GM23338 (cell line): Measurements from ENCODE around the gene KAT14. TPM values are rescaled to one million over a fixed set of nuclear protein-coding genes. Genes with fewer than 3 reads are reported as not detected.

Source experiments
- ATAC-seq: fragments of 200-7000 bp; cut with Tn5 transposase; 3 replicates; pipeline ENCODE4 v1.9.1; 2020
- DNase-seq: peaks from one replicate; pipeline ENCODE4 v3.0.0-alpha.2; 2015; ENCODE audit warnings: low spot score
- H2AFZ ChIP-seq: fragments of 200-600 bp; sonication (generic); 2 replicates; pipeline ENCODE4 v1.8.0; 2016; ENCODE audit warnings: antibody characterized with exemption, mild to moderate bottlenecking, moderate library complexity
- H3F3A ChIP-seq: fragments of 200-600 bp; sonication (generic); replicated peaks from 2 replicates; pipeline ENCODE4 v1.8.0; 2017; ENCODE audit warnings: antibody characterized with exemption, mixed run types, low read depth
- H3K27ac ChIP-seq: fragments of 200-600 bp; sonication (generic); 2 replicates; pipeline ENCODE4 v1.6.1; 2016; ENCODE audit warnings: low read depth
- H3K27me3 ChIP-seq: fragments of 200-600 bp; sonication (generic); 2 replicates; pipeline ENCODE4 v1.8.0; 2016; ENCODE audit warnings: mild to moderate bottlenecking, mixed run types, moderate library complexity; ENCODE audit not compliant: insufficient read depth
- H3K36me3 ChIP-seq: fragments of 200-600 bp; sonication (generic); 2 replicates; pipeline ENCODE4 v1.8.0; 2016; ENCODE audit warnings: mild to moderate bottlenecking; ENCODE audit not compliant: insufficient read depth
- H3K4me1 ChIP-seq: fragments of 200-600 bp; sonication (generic); 2 replicates; pipeline ENCODE4 v1.8.0; 2016; ENCODE audit warnings: mild to moderate bottlenecking, moderate library complexity; ENCODE audit not compliant: insufficient read depth
- H3K4me2 ChIP-seq: fragments of 200-600 bp; sonication (generic); 2 replicates; pipeline ENCODE4 v1.7.1; 2017; ENCODE audit warnings: mixed run types
- H3K4me3 ChIP-seq: fragments of 200-600 bp; sonication (generic); 2 replicates; pipeline ENCODE4 v1.6.1; 2016; ENCODE audit warnings: mixed run types
- H3K79me2 ChIP-seq: fragments of 200-600 bp; sonication (generic); replicated peaks from 2 replicates; pipeline ENCODE4 v1.8.0; 2017; ENCODE audit warnings: mild to moderate bottlenecking; ENCODE audit not compliant: insufficient read depth
- H3K9me2 ChIP-seq: fragments of 200-600 bp; sonication (generic); 2 replicates; pipeline ENCODE4 v1.8.0; 2017; ENCODE audit not compliant: insufficient read depth
- H4K20me1 ChIP-seq: fragments of 200-600 bp; sonication (generic); replicated peaks from 2 replicates; pipeline ENCODE4 v1.8.0; 2017; ENCODE audit warnings: mild to moderate bottlenecking; ENCODE audit not compliant: insufficient read depth
- H3K27ac Mint-ChIP-seq: 2 replicates; pipeline ENCODE4 v1.8.0; 2020; ENCODE audit warnings: inconsistent platforms, mild to moderate bottlenecking, moderate library complexity, mixed read lengths
- H3K27me3 Mint-ChIP-seq: 3 replicates; pipeline ENCODE4 v1.8.0; 2022; ENCODE audit warnings: low read depth, mild to moderate bottlenecking, moderate library complexity, mixed read lengths, inconsistent platforms; ENCODE audit not compliant: insufficient read depth, poor library complexity
- H3K36me3 Mint-ChIP-seq: 3 replicates; pipeline ENCODE4 v1.8.0; 2021; ENCODE audit warnings: low read depth, mild to moderate bottlenecking, inconsistent platforms, moderate library complexity, mixed read lengths
- H3K4me1 Mint-ChIP-seq: 3 replicates; pipeline ENCODE4 v1.8.0; 2020; ENCODE audit warnings: mild to moderate bottlenecking, inconsistent platforms, mixed read lengths
- H3K4me3 Mint-ChIP-seq: 3 replicates; pipeline ENCODE4 v1.8.0; 2021; ENCODE audit warnings: moderate library complexity, mild to moderate bottlenecking, inconsistent platforms, mixed read lengths
- H3K9me3 Mint-ChIP-seq: 3 replicates; pipeline ENCODE4 v1.8.0; 2020; ENCODE audit warnings: moderate library complexity, mild to moderate bottlenecking, inconsistent platforms, mixed read lengths
- CREB1 ChIP-seq: fragments of 250-450 bp; sonication (Bioruptor Pico); IDR thresholded peaks from 2 replicates; pipeline ENCODE4 v1.5.0; 2020; ENCODE audit warnings: low read depth, mild to moderate bottlenecking, moderate library complexity
- EZH2 ChIP-seq: fragments of 200-600 bp; sonication (generic); IDR thresholded peaks from one replicate; pipeline ENCODE4 v1.8.0; 2017; ENCODE audit warnings: antibody characterized with exemption, mild to moderate bottlenecking, low read depth; ENCODE audit not compliant: unreplicated experiment
- JUNB ChIP-seq: IDR thresholded peaks from one replicate; pipeline ENCODE4 v1.6.1; 2016; ENCODE audit warnings: antibody characterized with exemption; ENCODE audit not compliant: unreplicated experiment
- NANOG ChIP-seq: IDR thresholded peaks from 2 replicates; pipeline ENCODE4 v1.6.1; 2016; ENCODE audit warnings: antibody characterized with exemption, borderline replicate concordance
- POLR2AphosphoS5 ChIP-seq: IDR thresholded peaks from 2 replicates; pipeline ENCODE4 v1.6.1; 2016; ENCODE audit warnings: antibody characterized with exemption, low read depth
- STAT1 ChIP-seq: IDR thresholded peaks from one replicate; pipeline ENCODE4 v1.6.1; 2016; ENCODE audit warnings: antibody characterized with exemption; ENCODE audit not compliant: unreplicated experiment
- ZNF114 ChIP-seq: fragments of 250-450 bp; sonication (Bioruptor Pico); IDR thresholded peaks from 2 replicates; pipeline ENCODE4 v1.5.0; 2020; ENCODE audit warnings: mild to moderate bottlenecking, moderate library complexity
- ZNF331 ChIP-seq: fragments of 250-450 bp; sonication (Bioruptor Pico); IDR thresholded peaks from 2 replicates; pipeline ENCODE4 v1.5.0; 2020; ENCODE audit warnings: low read depth, mild to moderate bottlenecking, moderate library complexity
- polyA plus RNA-seq: library from polyadenylated mRNA; unstranded; fragments of >200 nt; fragmentation: Nextera tagmentation; extraction: Ambion mirVana; gene quantifications from 2 replicates; pipeline ENCODE4 v1.2.1, GENCODE V29; 2016
- total RNA-seq: library from RNA; depleted of rRNA; stranded (reverse); fragments of >200 nt; shearing (Covaris generic); gene quantifications from 2 replicates; pipeline ENCODE4 v1.2.3, GENCODE V29; 2014
- TF ChIP-seq, protein P1 (sequence below), 2 experiments: fragments of 200-600 bp in 1 of 2; sonication (generic) in 1 of 2; conservative IDR thresholded peaks; 2 replicates each; pipeline versions ENCODE4 v1.5.1 to v1.6.1; 2016 to 2017; ENCODE audit warnings: antibody characterized with exemption in 2 of 2, low read depth in 2 of 2, mild to moderate bottlenecking in 2 of 2, moderate library complexity in 1 of 2
- TF ChIP-seq, protein P2 (sequence below): IDR thresholded peaks from one replicate; pipeline ENCODE4 v1.6.1; 2018; ENCODE audit warnings: antibody characterized with exemption; ENCODE audit not compliant: unreplicated experiment
- TF ChIP-seq, protein P3 (sequence below): IDR thresholded peaks from 2 replicates; pipeline ENCODE4 v1.6.1; 2016; ENCODE audit warnings: antibody characterized with exemption

Gene KAT14
- total and polyA plus RNA-seq, 2 experiments from 2014 or later: 17.8 to 25.0 TPM

DNA sequence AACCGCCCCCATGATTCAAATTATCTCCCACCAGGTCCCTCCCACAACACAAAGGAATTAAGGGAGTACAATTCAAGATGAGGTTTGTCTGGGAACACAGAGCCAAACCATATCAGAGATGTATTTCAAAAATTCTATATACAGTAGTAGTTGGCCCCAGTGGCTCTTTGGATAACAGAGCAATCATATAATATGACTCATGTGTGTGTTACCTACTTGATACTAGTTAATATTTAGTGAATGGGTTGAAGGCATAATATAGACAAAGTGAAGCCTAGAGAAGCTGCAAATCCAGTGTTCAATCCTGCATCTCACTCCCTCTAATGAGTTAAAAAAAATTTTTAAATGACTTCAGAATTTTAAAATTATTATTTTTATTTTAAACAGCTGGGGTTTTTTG is 43.2 kb downstream of the KAT14 start:
- H3K4me1 ChIP-seq: no peaks in the 10 kb centered on the region
- H3K27ac ChIP-seq: no peak overlapping the region
- no peaks in the 10 kb centered on the region for H3K27me3 ChIP-seq
- no peaks in the 10 kb centered on the region; the same call in 1 of the 2 replicates for H4K20me1 ChIP-seq
- TF ChIP-seq STAT1: no peak
- TF ChIP-seq, protein P1, sequence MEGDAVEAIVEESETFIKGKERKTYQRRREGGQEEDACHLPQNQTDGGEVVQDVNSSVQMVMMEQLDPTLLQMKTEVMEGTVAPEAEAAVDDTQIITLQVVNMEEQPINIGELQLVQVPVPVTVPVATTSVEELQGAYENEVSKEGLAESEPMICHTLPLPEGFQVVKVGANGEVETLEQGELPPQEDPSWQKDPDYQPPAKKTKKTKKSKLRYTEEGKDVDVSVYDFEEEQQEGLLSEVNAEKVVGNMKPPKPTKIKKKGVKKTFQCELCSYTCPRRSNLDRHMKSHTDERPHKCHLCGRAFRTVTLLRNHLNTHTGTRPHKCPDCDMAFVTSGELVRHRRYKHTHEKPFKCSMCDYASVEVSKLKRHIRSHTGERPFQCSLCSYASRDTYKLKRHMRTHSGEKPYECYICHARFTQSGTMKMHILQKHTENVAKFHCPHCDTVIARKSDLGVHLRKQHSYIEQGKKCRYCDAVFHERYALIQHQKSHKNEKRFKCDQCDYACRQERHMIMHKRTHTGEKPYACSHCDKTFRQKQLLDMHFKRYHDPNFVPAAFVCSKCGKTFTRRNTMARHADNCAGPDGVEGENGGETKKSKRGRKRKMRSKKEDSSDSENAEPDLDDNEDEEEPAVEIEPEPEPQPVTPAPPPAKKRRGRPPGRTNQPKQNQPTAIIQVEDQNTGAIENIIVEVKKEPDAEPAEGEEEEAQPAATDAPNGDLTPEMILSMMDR (conservative IDR thresholded peaks at IDR 0.05; ENCODE audit: low read depth in 2 of 2): no peak
- peaks cover 74% of the 10 kb centered on the region for H3K36me3 Mint-ChIP-seq
- peaks cover 18% of the 10 kb centered on the region for H3K79me2 ChIP-seq
- H3K4me2 ChIP-seq: no peak overlapping the region
- peaks cover 6% of the 10 kb centered on the region for H3K4me1 Mint-ChIP-seq
- H3K4me3 ChIP-seq: no peak overlapping the region
- H3K9me3 Mint-ChIP-seq: peaks cover 17% of the 10 kb centered on the region
- peaks cover 43% of the 10 kb centered on the region for H3K36me3 ChIP-seq
- no peak for ATAC-seq
- DNase-seq: no peak
- H3K27me3 Mint-ChIP-seq: peaks cover 4% of the 10 kb centered on the region
- H2AFZ ChIP-seq: no peak overlapping the region
- 0 out of 2 replicates have a peak, but pooled peaks cover 5% of the 10 kb centered on the region for H3K9me2 ChIP-seq
- no peak overlapping the region for H3K4me3 Mint-ChIP-seq
- no peak overlapping the region for H3K27ac Mint-ChIP-seq
- H3F3A ChIP-seq: no peaks in the 10 kb centered on the region

DNA sequence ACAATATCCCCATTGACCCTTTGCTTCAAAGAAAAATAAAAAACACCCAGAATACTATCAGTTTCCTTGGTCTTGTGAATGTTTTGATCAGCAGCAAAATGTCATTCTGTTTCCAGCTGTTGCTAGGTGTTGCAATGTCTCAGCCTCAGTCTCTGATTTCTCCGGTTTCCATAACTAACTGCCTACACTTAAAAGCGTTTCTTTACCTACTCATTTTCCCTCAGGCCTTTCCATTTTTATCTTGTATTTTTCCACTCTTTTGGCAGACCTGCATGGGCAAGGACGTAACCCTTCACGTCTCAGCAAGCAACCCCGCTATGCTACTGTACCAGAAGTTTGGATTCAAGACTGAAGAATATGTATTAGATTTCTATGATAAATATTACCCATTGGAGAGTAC is 49.4 kb downstream of the KAT14 start:
- Mint-ChIP-seq H3K4me3 (no peak overlapping the region), H3K9me3 (no peaks in the 10 kb centered on the region), H3K4me1 (no peaks in the 10 kb centered on the region), H3K27me3 (no peaks in the 10 kb centered on the region), H3K36me3 (peaks cover 41% of the 10 kb centered on the region), H3K27ac (no peak overlapping the region)
- no peak for DNase-seq
- H3F3A ChIP-seq: no peaks in the 10 kb centered on the region
- H2AFZ ChIP-seq: no peak overlapping the region
- H4K20me1 ChIP-seq: no peaks in the 10 kb centered on the region; the same call in 1 of the 2 replicates
- no peak for ATAC-seq
- H3K9me2 ChIP-seq: no peaks in the 10 kb centered on the region
- no peaks in the 10 kb centered on the region for H3K79me2 ChIP-seq
- no peaks in the 10 kb centered on the region for H3K4me1 ChIP-seq
- H3K4me3 ChIP-seq: no peak overlapping the region
- H3K4me2 ChIP-seq: no peak overlapping the region
- no peak overlapping the region for H3K27ac ChIP-seq
- no peaks in the 10 kb centered on the region for H3K27me3 ChIP-seq
- peaks cover 45% of the 10 kb centered on the region for H3K36me3 ChIP-seq
- TF ChIP-seq, protein P1 (conservative IDR thresholded peaks at IDR 0.05; ENCODE audit: low read depth in 2 of 2): no peak
- TF ChIP-seq NANOG (no peak), ZNF114 (no peak), JUNB (no peak), EZH2 (no peak), CREB1 (no peak), STAT1 (no peak), POLR2AphosphoS5 (no peak), ZNF331 (CRISPR knock-in tag) (no peak)
- TF ChIP-seq, protein P2, sequence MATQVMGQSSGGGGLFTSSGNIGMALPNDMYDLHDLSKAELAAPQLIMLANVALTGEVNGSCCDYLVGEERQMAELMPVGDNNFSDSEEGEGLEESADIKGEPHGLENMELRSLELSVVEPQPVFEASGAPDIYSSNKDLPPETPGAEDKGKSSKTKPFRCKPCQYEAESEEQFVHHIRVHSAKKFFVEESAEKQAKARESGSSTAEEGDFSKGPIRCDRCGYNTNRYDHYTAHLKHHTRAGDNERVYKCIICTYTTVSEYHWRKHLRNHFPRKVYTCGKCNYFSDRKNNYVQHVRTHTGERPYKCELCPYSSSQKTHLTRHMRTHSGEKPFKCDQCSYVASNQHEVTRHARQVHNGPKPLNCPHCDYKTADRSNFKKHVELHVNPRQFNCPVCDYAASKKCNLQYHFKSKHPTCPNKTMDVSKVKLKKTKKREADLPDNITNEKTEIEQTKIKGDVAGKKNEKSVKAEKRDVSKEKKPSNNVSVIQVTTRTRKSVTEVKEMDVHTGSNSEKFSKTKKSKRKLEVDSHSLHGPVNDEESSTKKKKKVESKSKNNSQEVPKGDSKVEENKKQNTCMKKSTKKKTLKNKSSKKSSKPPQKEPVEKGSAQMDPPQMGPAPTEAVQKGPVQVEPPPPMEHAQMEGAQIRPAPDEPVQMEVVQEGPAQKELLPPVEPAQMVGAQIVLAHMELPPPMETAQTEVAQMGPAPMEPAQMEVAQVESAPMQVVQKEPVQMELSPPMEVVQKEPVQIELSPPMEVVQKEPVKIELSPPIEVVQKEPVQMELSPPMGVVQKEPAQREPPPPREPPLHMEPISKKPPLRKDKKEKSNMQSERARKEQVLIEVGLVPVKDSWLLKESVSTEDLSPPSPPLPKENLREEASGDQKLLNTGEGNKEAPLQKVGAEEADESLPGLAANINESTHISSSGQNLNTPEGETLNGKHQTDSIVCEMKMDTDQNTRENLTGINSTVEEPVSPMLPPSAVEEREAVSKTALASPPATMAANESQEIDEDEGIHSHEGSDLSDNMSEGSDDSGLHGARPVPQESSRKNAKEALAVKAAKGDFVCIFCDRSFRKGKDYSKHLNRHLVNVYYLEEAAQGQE: no peak
- TF ChIP-seq, protein P3, sequence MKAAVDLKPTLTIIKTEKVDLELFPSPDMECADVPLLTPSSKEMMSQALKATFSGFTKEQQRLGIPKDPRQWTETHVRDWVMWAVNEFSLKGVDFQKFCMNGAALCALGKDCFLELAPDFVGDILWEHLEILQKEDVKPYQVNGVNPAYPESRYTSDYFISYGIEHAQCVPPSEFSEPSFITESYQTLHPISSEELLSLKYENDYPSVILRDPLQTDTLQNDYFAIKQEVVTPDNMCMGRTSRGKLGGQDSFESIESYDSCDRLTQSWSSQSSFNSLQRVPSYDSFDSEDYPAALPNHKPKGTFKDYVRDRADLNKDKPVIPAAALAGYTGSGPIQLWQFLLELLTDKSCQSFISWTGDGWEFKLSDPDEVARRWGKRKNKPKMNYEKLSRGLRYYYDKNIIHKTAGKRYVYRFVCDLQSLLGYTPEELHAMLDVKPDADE: no peak
